CD4-positive, alpha-beta T cell treated with Interleukin-4 for 1 hour (primary cell): ENCODE data around the gene GRIK3.

Experiments used
- DNase-seq, 2 donors: peaks; one replicate each; pipeline ENCODE4 v3.0.0-alpha.2; 2020 to 2022

Gene GRIK3

DNA sequence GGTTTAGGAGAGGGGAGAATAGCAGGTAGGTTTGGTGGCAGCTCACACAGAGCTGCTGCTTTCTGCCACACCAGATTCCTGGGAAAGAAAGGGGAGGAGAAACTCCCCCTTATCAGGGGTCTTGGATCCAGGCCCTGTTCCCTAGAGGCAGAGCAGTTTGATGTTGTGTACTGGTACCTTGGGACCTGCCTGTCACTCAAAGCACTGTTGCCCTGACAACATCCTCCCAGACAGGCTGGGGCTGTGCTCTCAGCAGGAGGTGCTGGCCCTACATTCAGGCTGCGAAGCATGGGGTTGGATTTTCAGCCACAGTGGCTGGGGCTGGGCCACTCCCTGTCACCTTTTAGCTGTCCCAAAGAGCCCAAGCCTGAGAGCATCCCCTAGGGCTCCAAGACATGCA is 188.0 kb downstream of the GRIK3 start:
- no peak for DNase-seq

DNA sequence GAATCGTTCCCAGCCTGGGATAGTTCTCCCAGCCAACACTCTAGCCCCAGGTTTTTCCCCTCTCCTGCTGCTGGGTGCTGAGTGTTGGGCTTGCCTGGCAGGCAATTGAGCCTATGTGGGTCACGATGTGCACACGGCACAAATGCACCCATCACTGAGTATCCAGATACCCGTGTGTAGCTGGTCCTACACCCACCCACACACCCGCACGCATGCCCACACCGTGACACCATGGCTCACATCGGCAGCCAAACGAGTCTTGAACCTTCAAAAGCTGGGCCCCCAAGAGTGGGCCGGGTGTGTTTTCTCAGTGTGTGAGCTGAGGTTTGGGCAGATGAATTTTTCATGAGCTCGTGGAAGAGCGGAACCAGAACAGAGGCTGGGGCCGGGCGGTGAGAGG is 188.5 kb downstream of the GRIK3 start:
- DNase-seq = no peak

DNA sequence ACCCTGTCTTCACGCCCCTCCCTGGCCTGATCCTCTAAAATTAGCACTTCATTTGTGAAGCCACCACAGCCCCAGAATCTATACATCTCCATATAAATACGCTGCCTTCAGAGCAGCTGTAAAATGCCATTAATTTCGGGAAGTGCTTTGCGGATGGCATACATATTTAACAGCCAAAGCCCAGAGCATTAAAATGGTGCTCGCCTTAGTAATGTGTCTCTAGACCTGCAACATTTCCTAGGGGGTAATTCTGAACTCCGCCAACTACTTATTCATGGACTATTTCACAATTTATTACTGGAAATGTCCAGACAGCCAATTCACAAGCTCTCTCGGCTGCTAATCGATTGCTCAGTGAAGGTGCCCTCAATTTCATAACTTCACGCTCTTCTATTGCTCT is 189.4 kb downstream of the GRIK3 start:
- no peak for DNase-seq

DNA sequence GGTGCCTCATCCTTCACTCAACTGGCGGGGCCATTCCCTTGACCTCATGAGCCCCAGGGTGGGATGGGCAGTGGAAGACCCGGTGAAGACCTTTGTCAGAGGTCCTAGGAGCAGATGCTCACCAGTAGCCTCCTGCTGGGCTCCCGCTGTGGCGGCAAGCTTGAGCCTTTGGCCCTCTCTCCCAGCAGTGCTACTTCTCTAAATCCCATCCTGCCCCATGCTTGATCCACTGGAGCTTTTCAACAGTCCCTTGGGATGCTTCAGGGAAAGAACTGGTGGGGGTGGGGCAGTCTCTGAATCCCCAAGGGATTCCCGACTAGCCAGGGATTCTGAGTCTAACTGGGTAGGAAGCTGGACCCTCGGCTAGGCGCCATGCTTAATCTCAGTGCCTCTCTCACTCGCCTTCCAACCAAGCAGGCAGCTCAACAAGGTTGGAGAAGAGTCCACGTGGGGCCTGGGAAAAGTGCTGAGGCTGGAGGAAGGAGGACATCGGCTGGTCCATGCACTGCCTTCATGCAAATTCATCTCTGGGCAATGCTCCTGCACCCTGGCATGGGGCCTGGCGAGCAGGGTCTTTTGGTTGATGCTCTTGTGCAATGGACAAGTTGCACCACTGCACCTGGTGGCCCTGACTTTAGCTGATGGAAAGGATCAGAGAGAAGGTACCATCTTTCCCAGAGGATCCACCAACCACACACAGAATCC is 190.3 kb downstream of the GRIK3 start:
- DNase-seq = no peak

DNA sequence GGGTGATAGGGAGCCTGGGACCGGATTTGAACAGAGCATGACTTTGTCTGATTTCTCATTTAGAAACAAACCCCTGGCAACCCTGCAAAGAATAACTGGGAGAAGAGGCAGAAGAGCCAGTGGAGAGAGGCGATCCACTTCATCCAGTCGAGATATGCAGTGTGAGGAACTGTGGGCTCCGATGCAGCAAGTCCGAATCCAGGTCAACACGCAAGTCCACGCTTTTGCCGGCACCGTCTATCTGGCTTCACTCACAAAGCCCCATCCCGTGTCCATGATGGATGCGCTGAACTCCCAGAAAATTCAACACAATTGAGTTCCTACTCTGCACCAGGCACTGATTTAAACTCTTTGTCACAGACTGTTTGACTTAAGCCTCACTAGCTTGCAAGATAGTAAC is 191.3 kb downstream of the GRIK3 start:
- DNase-seq = no peak

DNA sequence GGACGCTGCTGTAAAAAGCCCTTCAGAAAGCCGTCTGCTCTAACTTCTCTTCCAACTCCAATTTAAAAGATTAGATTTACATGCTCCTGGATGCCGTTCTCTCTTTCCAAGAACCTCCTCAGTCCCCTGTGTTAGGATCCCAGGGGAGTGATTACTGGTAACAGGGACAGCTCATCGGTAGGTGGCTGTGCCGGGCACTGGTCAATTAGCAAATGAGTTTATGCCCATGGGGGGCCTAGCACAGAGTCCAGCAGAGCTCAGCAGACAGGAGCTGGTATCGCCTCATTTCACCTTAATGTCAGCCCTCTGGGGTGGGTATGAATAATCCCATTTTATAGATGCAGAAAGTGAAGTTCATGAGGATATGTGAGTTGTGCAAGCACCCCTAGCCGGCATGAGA is 191.9 kb downstream of the GRIK3 start:
- DNase-seq = no peak

DNA sequence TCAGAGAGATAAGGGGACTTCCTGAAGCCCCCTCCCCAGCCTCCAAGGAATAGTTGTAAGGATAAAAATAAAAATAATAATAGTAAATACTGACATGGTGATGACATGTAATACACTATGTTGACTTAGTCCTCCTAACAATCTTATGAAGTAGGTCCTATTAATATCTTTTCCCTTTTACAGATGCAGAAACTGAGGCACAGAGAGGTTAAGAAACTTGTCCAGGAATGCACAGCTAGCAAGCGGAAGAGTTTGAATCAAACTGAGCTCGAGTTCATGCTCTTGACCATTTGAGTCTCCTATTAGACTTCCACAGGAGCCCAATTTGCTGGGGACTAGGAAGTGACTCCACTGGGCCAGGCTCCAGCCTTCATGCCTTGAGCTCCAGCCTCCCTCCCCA is 194.8 kb downstream of the GRIK3 start:
- no peak for DNase-seq

DNA sequence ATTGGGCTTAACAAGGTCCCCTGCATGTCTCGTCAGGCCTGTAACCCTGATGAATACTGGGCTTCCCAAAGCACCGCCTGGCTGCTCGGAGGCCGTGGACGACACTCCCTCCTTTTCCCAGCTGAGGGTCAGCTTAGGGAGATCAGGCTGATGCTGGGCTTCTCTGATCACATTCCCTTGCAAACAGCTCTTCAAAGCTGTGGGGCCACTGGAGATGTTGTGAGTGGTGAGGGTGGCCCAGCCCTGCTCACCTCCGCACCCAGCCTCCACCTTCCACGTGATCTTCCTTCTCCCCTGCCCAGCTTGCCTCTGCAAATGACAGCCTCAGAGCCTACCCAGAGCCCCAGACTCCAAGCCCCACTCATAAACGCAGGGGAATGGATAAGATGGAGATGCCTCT is 195.4 kb downstream of the GRIK3 start:
- DNase-seq = no peak

DNA sequence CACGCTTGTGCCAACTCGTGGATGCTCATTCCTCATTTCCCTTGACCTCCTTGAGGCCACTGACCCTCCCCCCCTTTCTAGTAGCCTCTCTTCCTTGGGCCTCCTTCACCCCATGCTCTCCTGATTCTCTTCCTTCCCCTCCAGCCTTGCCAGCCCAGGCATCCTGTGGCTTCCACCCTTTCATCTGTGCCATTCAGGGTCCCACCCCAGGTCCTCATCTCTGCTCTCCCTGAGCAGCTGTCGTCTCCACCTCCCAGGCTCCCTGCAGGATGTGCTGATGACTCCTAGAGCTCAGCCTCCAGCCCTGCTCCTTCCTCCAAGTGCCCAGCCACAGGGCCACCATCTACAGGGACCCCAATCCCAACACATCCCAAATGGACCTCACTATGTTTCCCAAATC is 197.4 kb downstream of the GRIK3 start:
- no peak for DNase-seq

DNA sequence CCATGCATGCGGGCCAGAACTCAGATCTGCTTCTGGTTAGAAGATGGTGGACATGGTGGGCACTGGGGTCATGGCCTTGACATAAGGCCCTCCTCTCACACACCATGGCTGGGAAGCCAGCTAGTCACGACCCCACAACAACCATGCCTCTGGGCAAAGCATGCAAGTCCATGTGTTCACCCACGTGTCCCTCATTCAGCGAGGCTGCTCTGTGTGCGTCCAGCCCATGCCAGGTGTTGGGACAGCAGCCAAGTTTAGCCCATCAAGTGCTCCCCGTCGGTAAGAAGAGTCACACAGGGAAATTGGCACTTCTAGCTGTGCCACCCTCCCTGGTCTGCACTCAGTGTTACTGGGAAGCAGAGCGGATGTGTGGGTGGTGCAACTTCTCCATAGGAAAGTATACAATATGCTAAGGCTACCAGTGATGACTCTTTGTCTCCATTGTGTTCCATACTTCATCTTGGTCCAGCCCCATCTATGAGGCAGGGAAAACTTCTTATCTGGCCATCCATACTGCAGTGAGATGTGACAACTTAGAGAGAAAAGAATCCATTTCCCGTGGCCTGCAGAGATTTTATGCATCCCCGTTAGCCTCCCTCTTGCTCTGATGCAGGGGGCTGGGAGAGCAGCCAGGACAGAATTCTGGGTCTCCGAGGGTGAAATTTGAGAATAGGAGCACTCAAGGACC is 198.0 kb downstream of the GRIK3 start:
- no peak for DNase-seq

DNA sequence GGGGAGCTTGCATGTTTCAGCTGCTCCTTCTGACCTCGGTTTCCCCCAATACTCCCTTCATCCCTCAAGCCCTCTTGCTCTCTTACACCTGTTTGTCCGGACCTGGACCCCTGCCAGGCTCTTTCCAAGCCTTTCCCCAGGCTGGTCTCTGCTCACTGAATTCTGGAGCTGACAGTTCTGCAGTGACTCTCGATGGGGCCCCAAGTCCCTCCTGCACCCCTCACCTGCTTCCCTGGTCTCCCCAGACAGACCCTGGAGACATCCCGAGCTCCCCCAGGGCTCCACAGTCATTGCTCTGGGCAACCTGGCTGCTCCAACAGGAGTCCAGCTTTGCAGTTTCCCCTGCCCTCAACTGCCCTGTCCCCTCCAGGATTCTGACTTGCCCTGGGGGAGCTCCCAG is 198.6 kb downstream of the GRIK3 start:
- DNase-seq = no peak

DNA sequence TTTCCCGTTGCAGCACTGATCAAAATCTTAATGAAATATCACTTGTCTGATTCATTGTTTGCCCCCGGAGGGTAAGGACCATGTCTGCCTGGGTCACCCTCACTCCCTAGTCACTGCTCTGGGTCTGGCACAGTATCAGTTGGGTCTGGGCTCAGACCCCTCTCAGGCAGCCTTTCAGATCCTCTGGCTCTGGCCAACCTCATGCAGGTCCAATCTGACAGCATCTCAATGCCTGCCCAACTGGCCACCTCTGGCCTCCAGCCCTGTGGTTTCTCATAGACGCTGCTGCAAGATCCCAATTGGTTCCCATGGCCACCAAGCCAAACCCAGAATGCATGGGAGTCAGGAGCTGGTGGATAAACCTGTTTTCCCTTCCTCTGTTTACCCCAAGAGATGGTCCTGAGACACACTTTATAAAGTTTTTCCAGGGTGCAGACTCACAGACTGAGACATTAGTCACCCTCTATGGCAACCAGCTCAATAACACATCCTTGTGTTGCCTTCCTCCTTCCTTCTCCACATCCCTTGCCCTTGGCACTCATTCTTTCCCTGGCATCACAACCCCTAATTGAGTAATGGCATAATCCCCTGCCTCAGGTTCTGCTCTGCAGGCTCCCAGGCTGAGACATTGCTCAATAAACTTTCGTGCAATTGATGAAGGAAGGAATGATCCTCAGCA is 199.2 kb downstream of the GRIK3 start:
- no peak for DNase-seq

DNA sequence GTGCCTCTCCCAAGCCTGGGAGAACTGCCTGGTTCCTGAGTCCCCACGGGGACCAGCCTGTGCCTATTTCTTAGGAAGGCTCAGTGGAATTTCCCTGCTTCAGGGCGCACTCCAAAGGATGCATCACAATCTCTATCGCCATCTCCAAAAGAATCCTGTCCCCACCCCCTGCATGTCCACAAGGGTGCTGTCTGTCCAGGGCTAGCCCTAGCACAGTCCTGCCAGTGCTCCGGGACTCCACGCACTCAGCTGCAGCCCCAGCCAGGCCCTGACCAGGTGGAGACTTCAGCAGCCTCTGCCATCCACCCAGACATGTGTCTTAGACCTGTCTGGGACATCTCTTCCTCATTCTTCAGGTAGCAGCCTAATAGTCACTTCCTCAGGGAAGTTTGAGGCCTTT is 199.7 kb downstream of the GRIK3 start:
- no peak for DNase-seq

DNA sequence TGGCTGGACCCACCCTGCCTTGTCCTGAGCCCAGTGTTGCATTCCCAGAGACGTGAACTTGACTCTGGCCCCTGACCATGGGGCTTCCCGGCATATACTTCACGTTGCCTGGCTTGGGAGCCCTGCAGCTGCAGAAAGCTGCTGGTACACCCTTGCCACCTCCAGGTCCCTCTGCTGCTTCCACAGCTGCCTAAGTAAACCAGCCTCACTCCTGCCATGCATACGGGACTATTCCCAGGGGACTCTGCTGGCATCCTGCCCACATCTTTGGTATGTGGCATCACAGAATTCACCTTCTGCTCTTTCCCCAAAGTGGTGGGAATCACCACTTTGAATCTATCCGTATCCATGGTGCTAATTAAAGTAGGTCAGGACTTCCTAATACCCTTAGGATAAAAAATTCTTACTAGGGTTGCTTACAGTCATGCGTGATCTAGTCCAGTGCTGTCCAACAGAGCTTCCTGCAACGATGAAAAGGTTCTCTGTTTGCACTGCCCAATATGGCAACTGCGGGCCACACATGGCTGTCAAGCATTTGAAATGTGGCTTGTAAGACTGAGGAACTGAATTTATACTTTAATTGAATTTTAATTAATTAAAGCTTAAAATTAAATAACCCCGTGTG is 203.0 kb downstream of the GRIK3 start:
- no peak for DNase-seq

DNA sequence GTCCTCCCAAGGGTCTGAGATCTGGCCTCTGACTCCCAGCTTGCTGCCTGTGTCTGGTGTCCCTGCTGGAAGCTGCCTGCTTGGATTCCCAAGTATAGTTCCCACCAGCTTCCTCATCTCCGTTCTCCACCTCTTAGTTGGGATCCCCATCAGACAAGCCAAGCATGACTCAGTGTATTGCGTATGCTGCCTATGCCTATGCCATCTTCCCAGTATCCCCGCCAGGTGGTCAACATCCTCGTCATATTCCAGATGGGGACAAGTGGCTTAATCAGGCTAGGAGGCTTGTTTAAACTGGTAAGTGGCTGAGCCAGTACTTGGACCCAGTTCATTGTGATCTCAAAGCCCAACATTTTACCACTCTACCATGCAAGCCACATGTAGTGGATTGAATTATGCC is 204.4 kb downstream of the GRIK3 start:
- no peak for DNase-seq

DNA sequence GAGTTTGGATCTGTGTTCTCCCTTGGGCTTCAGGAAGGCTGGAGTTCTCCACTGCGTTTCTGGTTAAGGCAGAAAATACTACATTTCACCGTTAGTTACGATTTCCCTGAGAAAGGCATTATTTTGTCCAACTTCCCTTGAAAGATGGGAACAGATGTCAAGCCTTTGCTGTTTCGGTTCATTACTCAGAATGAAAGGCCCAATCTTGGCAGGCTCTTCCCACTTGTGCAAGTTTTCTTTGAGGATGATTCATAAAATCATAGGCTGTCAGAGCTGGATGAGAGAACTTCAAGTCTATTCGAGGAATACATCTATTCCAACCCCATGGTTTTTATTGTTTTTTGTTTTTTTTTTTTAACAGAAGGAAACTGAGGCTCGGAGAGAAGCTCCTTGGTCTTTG is 205.2 kb downstream of the GRIK3 start:
- no peak for DNase-seq

DNA sequence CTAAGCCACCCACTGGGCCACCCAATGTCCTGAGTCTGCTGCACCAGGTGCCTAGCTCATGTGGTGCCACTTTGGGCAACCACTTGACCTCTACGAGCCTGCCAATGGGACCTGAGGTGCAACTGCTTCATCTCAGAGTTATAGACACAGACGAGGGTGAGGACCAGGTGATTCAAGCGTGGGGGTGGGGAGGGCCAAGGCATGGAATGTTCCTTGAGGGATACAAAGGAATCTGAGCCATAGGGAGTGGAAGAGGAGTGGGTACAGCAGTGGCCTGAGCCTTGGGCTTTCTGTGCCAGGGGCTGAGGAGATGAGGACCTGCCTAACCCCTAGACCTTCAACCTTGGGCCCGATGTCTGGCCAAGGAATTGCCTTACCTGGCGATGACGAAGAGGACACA is 209.1 kb downstream of the GRIK3 start:
- DNase-seq = no peak

DNA sequence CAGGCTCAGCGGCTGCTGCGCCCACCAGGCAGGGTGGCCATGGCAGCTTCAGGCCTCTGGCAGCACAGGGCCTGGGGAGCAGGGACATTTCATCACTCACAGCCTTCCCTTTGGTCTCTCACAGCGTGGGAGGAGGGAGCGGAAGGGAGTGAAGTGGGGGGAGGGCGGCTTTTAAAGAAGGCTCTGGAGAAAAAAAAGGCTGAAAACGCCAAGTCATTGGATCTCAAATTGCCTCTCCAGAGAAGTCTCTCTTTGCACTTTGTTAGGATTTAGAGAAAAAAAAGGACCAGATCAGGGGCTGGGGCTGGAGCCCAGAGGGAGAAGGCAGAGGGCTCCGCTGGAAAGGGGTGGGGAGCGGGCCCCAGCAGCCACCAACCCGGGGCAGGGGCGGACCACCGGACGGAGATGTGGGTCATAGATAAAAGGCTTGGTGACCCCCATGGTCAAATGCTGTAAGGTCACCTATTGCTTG is 209.9 kb downstream of the GRIK3 start:
- no peak for DNase-seq

DNA sequence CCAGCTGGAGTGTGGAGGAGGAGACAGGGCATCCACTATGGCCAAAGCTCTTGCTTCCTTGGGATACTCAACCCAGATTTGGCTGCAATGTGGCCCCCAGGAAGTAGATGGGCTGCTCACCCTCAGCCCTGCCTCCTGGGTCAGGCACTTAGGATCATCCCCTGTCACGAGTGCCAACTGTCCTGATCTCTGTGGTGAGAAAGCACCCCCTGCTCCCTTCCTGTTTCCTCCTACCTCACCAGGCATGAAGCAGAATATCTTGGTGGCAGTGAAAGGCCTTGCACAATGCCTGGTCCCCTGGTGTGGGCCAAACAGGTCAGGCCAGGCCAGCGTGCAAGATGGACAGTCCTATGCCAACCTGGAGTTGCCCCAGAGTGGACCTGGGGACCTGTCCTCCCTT is 211.7 kb downstream of the GRIK3 start:
- DNase-seq = no peak

DNA sequence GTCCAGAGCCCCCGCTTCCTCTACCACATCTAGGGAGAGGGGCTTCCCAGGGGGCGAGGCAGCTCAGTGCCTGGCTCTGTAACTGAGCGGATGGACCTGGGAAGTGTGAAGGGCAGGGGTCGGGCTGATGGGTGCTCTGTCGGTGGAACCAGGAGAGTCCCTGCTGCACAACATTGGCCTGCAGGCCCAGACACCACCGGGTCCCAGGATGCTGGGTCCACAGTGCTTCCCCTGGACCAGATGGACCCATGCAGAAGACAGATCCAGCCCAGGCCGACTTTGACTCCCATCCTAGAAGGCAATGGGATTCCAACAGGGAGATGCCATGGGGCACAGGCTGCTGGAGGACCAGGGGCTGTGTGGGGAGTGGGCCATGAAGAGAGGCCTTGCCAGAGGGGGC is 212.9 kb downstream of the GRIK3 start:
- DNase-seq = no peak

DNA sequence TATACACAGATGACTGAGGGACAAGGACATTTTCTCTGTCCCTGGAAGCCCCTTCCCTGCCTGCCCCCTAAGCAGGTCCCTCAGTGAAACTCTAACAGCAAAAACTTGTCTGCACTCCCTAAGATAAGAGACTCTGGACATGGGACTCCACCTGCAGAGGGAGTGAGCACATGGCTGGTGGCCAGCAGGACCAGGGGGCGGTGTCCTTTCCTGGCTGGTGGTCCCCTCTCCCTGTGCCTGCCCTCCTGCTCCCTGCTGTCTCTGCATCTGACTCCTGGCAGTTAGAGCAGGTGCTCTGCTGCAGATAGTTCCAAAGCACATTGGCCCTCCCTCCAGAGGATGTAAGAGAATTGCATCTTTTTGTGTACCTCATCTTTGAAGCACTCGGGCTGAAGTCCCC is 215.5 kb downstream of the GRIK3 start:
- no peak for DNase-seq

DNA sequence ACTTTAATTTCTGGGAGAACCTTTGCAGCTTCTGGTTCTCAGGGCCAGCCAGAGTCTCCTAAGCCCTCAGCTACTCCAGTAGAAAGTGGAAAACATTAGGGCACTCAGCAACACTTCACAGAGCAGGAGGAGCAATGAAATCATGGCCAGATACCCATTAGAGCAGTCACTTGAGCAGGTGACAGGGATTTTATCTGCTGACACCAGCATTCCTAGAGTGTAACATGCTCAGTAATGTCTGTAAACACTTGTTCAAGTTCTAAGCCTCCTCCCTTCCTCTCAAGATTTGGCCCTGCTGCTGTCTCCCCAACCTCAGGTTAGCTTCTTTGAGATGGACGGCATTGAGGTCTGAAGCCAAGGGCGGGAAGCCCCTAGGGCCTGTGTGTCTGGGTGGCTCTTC is 218.0 kb downstream of the GRIK3 start:
- no peak for DNase-seq

DNA sequence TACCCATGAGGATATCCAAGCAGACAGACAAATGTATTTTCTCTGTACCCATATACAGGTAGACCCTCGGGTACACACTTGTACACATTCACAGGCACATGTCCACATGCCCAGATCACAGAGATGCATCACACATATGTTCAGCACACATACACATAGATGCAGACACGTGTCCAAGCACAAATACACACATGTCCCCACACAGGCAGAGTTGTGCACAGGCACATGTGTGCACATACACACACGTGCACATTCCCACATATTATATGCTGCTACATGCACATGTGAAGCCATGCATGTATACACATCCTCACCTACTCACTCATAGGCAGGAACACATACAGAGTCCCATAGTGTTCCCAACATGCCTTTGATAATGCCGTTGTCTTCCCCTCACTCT is 219.5 kb downstream of the GRIK3 start:
- no peak for DNase-seq

DNA sequence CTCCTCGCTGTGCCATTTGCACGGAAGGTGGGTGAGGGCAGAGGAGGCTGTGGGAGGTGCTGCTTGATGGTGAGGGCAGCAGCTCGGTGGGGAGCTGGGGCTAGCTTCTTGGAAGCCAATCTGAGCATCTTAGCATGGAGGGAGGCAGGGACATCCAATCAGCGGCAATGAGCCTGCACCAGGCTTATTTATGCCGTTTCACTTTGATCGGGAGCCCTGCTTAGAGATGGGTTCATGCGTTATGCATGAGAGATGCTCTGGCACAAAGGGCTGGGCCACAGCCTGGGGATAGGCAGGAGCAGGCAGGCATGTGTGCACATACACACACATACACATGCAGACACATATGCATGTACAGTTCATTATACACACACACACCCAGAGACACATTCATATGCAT is 220.2 kb downstream of the GRIK3 start:
- DNase-seq = no peak
